GM12878 (cell line): ENCODE data around the gene BMI1. TPM values are rescaled to one million over a fixed set of nuclear protein-coding genes. Genes with fewer than 3 reads are reported as not detected.
A peak's percentile ranks its signal among the peaks of the same experiment; 100 is the strongest.

Experiments used
- ATAC-seq: fragments of 200-7000 bp; cut with Tn5 transposase; 3 replicates; pipeline ENCODE4 v1.9.1; 2020; ENCODE audit warnings: mild to moderate bottlenecking, moderate library complexity
- BruUV-seq: library from RNA; stranded (reverse); fragments of 400-500 nt; replicated peaks from 2 replicates; lab custom pipeline; 2021; lab: Mats Ljungman, UMichigan
- CTCF ChIA-PET: fragments of 300-600 bp; sonication (Branson Sonifier 250); formaldehyde crosslinking; extraction: SDS; loops from one replicate; lab custom pipeline; 2021; ENCODE audit warnings: inconsistent platforms; lab: Yijun Ruan, JAX
- POLR2A ChIA-PET: fragments of 350-600 bp; formaldehyde crosslinking; extraction: SDS; loops from one replicate; lab custom pipeline; 2021; ENCODE audit warnings: inconsistent platforms; lab: Charles Lee
- RAD21 ChIA-PET: fragments of 300-600 bp; sonication (Branson Sonifier 250); formaldehyde crosslinking; loops from one replicate; lab custom pipeline; 2023; ENCODE audit warnings: antibody characterized with exemption; ENCODE audit not compliant: unreplicated experiment; lab: Charles Lee
- SMC1A ChIA-PET: fragments of 300-600 bp; sonication (Branson Sonifier 250); formaldehyde crosslinking; loops from one replicate; lab custom pipeline; 2023; ENCODE audit not compliant: unreplicated experiment, uncharacterized antibody; lab: Charles Lee
- DNase-seq: peaks from one replicate; pipeline ENCODE4 v3.0.0-alpha.2; 2011; ENCODE audit warnings: low read depth, low spot score
- FAIRE-seq: peaks from 3 replicates; lab custom pipeline; 2011; peaks lifted over from hg19 to GRCh38; lab: Jason Lieb, UNC
- H2AFZ ChIP-seq: 2 replicates; pipeline ENCODE4 v1.6.0; 2011; ENCODE audit warnings: low read depth, low read length, control low read depth; ENCODE audit not compliant: control insufficient read depth
- H3K27ac ChIP-seq: 2 replicates; pipeline ENCODE4 v1.5.1; 2011; ENCODE audit warnings: control low read depth; ENCODE audit not compliant: control insufficient read depth, insufficient read depth
- H3K27me3 ChIP-seq, 2 experiments: replicated peaks in 1 of 2; 2 replicates each; pipeline versions ENCODE4 v1.6.0 to v1.6.1; 2011; ENCODE audit warnings: low read length in 1 of 2; ENCODE audit not compliant: control insufficient read depth in 2 of 2, insufficient read depth in 2 of 2
- H3K36me3 ChIP-seq, 2 experiments: 2 replicates each; pipeline ENCODE4 v1.5.1; 2011; ENCODE audit warnings: low read length in 1 of 2; ENCODE audit not compliant: control insufficient read depth in 2 of 2, insufficient read depth in 2 of 2
- H3K4me1 ChIP-seq: 2 replicates; pipeline ENCODE4 v1.6.1; 2011; ENCODE audit warnings: mild to moderate bottlenecking, low read length, moderate library complexity, mixed read lengths; ENCODE audit not compliant: control insufficient read depth, insufficient read depth
- H3K4me2 ChIP-seq: 2 replicates; pipeline ENCODE4 v1.6.0; 2011; ENCODE audit warnings: control low read depth; ENCODE audit not compliant: control insufficient read depth, insufficient read depth
- H3K4me3 ChIP-seq: fragments of 200-600 bp; sonication (generic); 2 replicates; pipeline ENCODE4 v1.5.1; 2016
- H3K79me2 ChIP-seq: 2 replicates; pipeline ENCODE4 v1.6.0; 2011; ENCODE audit warnings: low read length; ENCODE audit not compliant: control insufficient read depth, insufficient read depth
- H3K9ac ChIP-seq: 2 replicates; pipeline ENCODE4 v1.8.0; 2011; ENCODE audit warnings: low read length, control low read depth, mixed read lengths; ENCODE audit not compliant: control insufficient read depth, insufficient read depth
- H3K9me3 ChIP-seq: replicated peaks from 3 replicates; pipeline ENCODE4 v1.5.1; 2011; ENCODE audit warnings: mild to moderate bottlenecking, low read length; ENCODE audit not compliant: control insufficient read depth, insufficient read depth
- H4K20me1 ChIP-seq: 2 replicates; pipeline ENCODE4 v1.6.0; 2011; ENCODE audit not compliant: control insufficient read depth, insufficient read depth
- BACH1 ChIP-seq: fragments of 450-650 bp; IDR thresholded peaks from 2 replicates; pipeline ENCODE4 v1.6.1; 2017; ENCODE audit warnings: mild to moderate bottlenecking, borderline replicate concordance
- CREM ChIP-seq: IDR thresholded peaks from 2 replicates; pipeline ENCODE4 v1.6.1; 2014; ENCODE audit warnings: antibody characterized with exemption, low read depth
- EED ChIP-seq: sonication (generic); IDR thresholded peaks from 2 replicates; pipeline ENCODE4 v1.6.1; 2016; ENCODE audit warnings: antibody characterized with exemption, low read depth
- FOS ChIP-seq: IDR thresholded peaks from 3 replicates; pipeline ENCODE4 v1.6.1; 2011; ENCODE audit warnings: borderline replicate concordance; ENCODE audit not compliant: insufficient read length; ENCODE audit errors: extremely low read depth
- IKZF1 ChIP-seq: fragments of 450-650 bp; conservative IDR thresholded peaks from 2 replicates; pipeline ENCODE4 v1.6.1; 2017; ENCODE audit warnings: antibody characterized with exemption, mild to moderate bottlenecking
- IRF4 ChIP-seq: IDR thresholded peaks from 2 replicates; pipeline ENCODE4 v1.6.1; 2011; ENCODE audit warnings: low read depth, low read length
- JUNB ChIP-seq: IDR thresholded peaks from 2 replicates; pipeline ENCODE4 v1.6.1; 2016; ENCODE audit warnings: antibody characterized with exemption, mild to moderate bottlenecking
- MYC ChIP-seq: IDR thresholded peaks from 2 replicates; pipeline ENCODE4 v1.6.1; 2011; ENCODE audit warnings: mild to moderate bottlenecking, low read length, moderate library complexity, inconsistent platforms; ENCODE audit not compliant: insufficient read depth, insufficient replicate concordance, insufficient read length, severe bottlenecking
- RBBP5 ChIP-seq: fragments of 200-600 bp; sonication (generic); conservative IDR thresholded peaks from 2 replicates; pipeline ENCODE4 v1.6.1; 2016
- SIN3A ChIP-seq: IDR thresholded peaks from 2 replicates; pipeline ENCODE4 v1.6.1; 2012; ENCODE audit warnings: low read depth, low read length, improper control_type of control experiment
- SIX5 ChIP-seq: IDR thresholded peaks from 2 replicates; pipeline ENCODE4 v1.6.1; 2011; ENCODE audit warnings: mild to moderate bottlenecking, low read depth, low read length, moderate library complexity; ENCODE audit not compliant: severe bottlenecking
- TCF7 ChIP-seq: IDR thresholded peaks from 2 replicates; pipeline ENCODE4 v1.6.1; 2014; ENCODE audit warnings: antibody characterized with exemption, borderline replicate concordance
- ZNF217 ChIP-seq: fragments of 450-650 bp; IDR thresholded peaks from 2 replicates; pipeline ENCODE4 v1.6.1; 2017; ENCODE audit warnings: antibody characterized with exemption, mild to moderate bottlenecking
- WGBS: methylation state at CpG from one replicate; pipeline ENCODE4 v1.1.6; 2016; ENCODE audit warnings: low lambda C conversion rate; ENCODE audit not compliant: insufficient replicate concordance, insufficient coverage; ENCODE audit errors: missing lambda C conversion rate; 5-methylcytosine and 5-hydroxymethylcytosine counted together
- in situ Hi-C: fragments of 300-500 bp; cut with MboI; formaldehyde crosslinking; loops from 9 replicates; pipeline ENCODE4 v1.14.3; 2018; ENCODE audit warnings: mixed read lengths
- intact Hi-C: fragments of 100-400 bp; cut with micrococcal nuclease; formaldehyde crosslinking; loops from one replicate; pipeline ENCODE4 v1.14.2; 2022; ENCODE audit not compliant: unreplicated experiment
- polyA plus RNA-seq, 11 experiments: library from polyadenylated mRNA; depleted of rRNA in 4 of 11; unstranded in 6 of 11; stranded (reverse) in 5 of 11; fragments of >200 nt; fragmentation: Nextera tagmentation in 4 of 11; fragmentation: Illumina TruSeq in 1 of 11; extraction: Ambion mirVana in 4 of 11; extraction: Trizol in 1 of 11; gene quantifications; 1 replicate in 1 of 11; 2 replicates in 10 of 11; pipeline versions ENCODE4 v1.2.1 to v1.2.3, GENCODE V29; 2011 to 2016; ENCODE audit warnings: inconsistent platforms in 2 of 11, missing spikeins in 2 of 11, low read depth in 1 of 11
- total RNA-seq, 4 experiments: library from RNA; depleted of rRNA in 3 of 4; stranded (reverse); fragments of >200 nt in 3 of 4; fragmentation: Illumina TruSeq in 1 of 4; extraction: Trizol in 1 of 4; gene quantifications; 2 replicates each; pipeline versions ENCODE4 v1.2.1 to v1.2.3, GENCODE V29; 2013 to 2021
- TF ChIP-seq, protein P1 (sequence below): fragments of 450-650 bp; formaldehyde crosslinking; IDR thresholded peaks from 2 replicates; pipeline ENCODE4 v1.4.0; 2022; ENCODE audit warnings: mild to moderate bottlenecking, moderate library complexity
- TF ChIP-seq, protein P2 (sequence below): fragments of 450-650 bp; IDR thresholded peaks from 2 replicates; pipeline ENCODE4 v1.6.1; 2018; ENCODE audit warnings: borderline replicate concordance, mild to moderate bottlenecking; ENCODE audit not compliant: partially characterized antibody

BMI1 gene
- total and polyA plus RNA-seq, 10 of the 15 experiments (the other 5 are each of a cell fraction or from before 2014, with no cell fraction given): 8.0 to 49.7 (median 25.8) TPM

DNA sequence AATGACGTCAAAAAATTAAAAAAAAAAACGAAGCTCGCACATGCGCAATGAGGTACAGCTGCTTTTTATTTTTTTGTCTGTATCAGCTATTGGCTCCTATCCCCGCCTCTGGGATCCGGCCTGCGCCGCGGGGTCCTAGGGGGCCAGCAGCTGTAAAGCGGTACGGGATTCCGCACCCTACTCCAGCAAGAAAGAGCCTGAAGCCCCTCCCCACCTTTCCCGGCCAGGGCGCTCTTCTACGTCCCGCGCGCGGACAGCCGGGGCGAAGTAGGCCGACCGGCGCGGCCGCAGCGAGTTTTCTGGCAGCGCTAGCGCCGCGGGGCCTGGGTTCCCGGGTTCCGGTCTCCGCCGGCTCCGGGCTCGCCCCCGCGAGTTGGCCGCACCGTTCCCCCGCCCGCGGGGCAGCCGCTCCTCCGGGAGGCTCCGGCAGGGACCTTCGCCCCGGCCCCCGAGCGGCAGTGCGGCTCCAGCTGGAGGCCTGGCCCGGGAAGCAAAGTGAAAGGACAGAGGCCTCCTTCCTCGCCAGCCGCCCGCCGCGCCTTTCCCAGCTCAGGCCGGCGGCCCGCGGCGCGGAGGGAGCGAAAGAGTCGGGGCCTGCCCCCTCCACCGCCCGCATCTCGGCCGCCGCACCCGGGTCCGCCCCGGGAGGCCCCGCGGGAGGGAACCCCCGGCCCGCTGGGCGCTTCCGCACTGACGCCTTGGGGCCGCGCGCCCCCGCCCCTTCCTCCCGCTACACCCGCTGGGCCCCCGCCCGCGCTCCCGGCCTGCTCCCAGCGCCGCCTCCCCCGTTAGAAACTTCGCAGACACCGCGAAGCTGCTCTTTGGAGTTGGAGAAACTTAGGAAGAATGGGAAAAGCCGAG, 19.7 kb downstream of the BMI1 start (continued):
- TF ChIP-seq, protein P1, sequence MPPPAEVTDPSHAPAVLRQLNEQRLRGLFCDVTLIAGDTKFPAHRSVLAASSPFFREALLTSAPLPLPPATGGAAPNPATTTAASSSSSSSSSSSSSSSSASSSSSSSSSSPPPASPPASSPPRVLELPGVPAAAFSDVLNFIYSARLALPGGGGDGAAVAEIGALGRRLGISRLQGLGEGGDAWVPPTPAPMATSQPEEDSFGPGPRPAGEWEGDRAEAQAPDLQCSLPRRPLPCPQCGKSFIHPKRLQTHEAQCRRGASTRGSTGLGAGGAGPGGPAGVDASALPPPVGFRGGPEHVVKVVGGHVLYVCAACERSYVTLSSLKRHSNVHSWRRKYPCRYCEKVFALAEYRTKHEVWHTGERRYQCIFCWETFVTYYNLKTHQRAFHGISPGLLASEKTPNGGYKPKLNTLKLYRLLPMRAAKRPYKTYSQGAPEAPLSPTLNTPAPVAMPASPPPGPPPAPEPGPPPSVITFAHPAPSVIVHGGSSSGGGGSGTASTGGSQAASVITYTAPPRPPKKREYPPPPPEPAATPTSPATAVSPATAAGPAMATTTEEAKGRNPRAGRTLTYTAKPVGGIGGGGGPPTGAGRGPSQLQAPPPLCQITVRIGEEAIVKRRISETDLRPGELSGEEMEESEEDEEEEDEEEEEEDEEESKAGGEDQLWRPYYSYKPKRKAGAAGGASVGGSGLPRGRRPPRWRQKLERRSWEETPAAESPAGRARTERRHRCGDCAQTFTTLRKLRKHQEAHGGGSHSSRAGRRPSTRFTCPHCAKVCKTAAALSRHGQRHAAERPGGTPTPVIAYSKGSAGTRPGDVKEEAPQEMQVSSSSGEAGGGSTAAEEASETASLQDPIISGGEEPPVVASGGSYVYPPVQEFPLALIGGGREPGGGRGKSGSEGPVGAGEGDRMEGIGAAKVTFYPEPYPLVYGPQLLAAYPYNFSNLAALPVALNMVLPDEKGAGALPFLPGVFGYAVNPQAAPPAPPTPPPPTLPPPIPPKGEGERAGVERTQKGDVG: no peak
- no peak for TF ChIP-seq SIX5
- TF ChIP-seq BACH1: 0 out of 2 replicates have a peak, but pooled peaks have one; percentile 51
- no peak; the same call in 1 of the 2 replicates for TF ChIP-seq CREM
- TF ChIP-seq, all 136 proteins: peak for 33

GRCh38 chr10:22341190-22341925, 20.5 kb downstream of the BMI1 start:
- ChIA-PET SMC1A (interaction anchor here (1.3 kb wide), 1 partner anchor 8 kb away, joined by 3 read pairs; no protein-coding TSS in a partner anchor), POLR2A (interaction anchor here (1.3 to 1.4 kb wide), 2 partner anchors 24 to 29 kb away, joined by 3 to 4 read pairs; no protein-coding TSS in a partner anchor), RAD21 (interaction anchor here (1.1 to 3.7 kb wide), 5 partner anchors 19 to 37 kb away, joined by 3 to 16 read pairs (median 4); partner anchors contain the start of gene COMMD3), CTCF (no interaction called here)
- Histone ChIP-seq H4K20me1 (no peaks in the 10 kb centered on the region), H3K27me3 (peaks cover 10 to 36% of the 10 kb centered on the region in 2 experiments), H3K4me3 (peak overlapping the region; percentile 66), H3K79me2 (no peaks in the 10 kb centered on the region), H2AFZ (peak overlapping the region; percentile 64), H3K36me3 (no peaks in the 10 kb centered on the region), H3K4me1 (peaks cover 16% of the 10 kb centered on the region), H3K4me2 (peak overlapping the region; percentile 99), H3K9ac (peak overlapping the region; percentile 88), H3K9me3 (peaks cover 4% of the 10 kb centered on the region; the same call in 1 of the 3 replicates), H3K27ac (peak overlapping the region; percentile 77)
- DNase-seq (no peak), ATAC-seq (peak; percentile 34), FAIRE-seq (no peak)
- intact Hi-C loops: loop anchor here (1.0 to 5.0 kb wide), 3 partner anchors 19 to 381 kb away; no protein-coding TSS in a partner anchor
- 4% methylated on average over 40 of the region's 40 CpGs for WGBS
- no TSS peak for BruUV-seq
- in situ Hi-C loops: no loop called here
- TF ChIP-seq EED (no peak), MYC (no peak), SIN3A (no peak), FOS (no peak), ZNF217 (no peak), IRF4 (no peak), IKZF1 (0 out of 2 replicates have a peak, but pooled peaks have one; percentile 7), RBBP5 (no peak), CREM (no peak), JUNB (no peak), TCF7 (no peak)
- TF ChIP-seq, protein P2, sequence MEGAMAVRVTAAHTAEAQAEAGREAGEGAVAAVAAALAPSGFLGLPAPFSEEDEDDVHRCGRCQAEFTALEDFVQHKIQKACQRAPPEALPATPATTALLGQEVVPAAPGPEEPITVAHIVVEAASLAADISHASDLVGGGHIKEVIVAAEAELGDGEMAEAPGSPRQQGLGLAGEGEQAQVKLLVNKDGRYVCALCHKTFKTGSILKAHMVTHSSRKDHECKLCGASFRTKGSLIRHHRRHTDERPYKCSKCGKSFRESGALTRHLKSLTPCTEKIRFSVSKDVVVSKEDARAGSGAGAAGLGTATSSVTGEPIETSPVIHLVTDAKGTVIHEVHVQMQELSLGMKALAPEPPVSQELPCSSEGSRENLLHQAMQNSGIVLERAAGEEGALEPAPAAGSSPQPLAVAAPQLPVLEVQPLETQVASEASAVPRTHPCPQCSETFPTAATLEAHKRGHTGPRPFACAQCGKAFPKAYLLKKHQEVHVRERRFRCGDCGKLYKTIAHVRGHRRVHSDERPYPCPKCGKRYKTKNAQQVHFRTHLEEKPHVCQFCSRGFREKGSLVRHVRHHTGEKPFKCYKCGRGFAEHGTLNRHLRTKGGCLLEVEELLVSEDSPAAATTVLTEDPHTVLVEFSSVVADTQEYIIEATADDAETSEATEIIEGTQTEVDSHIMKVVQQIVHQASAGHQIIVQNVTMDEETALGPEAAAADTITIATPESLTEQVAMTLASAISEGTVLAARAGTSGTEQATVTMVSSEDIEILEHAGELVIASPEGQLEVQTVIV: no peak
